ENCODE measurements around the gene GPR65.
A peak's percentile ranks its signal among the peaks of the same experiment; 100 is the strongest.
"Not testable (repeated sequence)": the region's sequence is repeated elsewhere in the genome, so short reads cannot be mapped to it uniquely, and the experiment has no call there.

Gene GPR65

GRCh38 chr14:88004506-88005036, 364 bp upstream of the GPR65 start:
- DNase-seq = no peak

- DNase-seq = peak; percentile 86 to 89
Measured at GRCh38 chr14:88005978-88006851, 1.3 kb downstream of the GPR65 start.

- DNase-seq = peak in 1 of 2 donors; percentile 39
Measured at GRCh38 chr14:88007608-88008007, 2.7 kb downstream of the GPR65 start.

GRCh38 chr14:88008039-88008742, 3.3 kb downstream of the GPR65 start:
- no peak for DNase-seq

GRCh38 chr14:88009486-88009885, 4.6 kb downstream of the GPR65 start:
- no peak for DNase-seq

GRCh38 chr14:88010331-88010730, 5.4 kb downstream of the GPR65 start:
- no peak for DNase-seq

- DNase-seq = no peak
Measured at GRCh38 chr14:88012495-88012894, 7.6 kb downstream of the GPR65 start.

GRCh38 chr14:88013750-88014349, 8.9 kb downstream of the GPR65 start:
- peak; percentile 67 for DNase-seq

- no peak for DNase-seq
Measured at GRCh38 chr14:88016768-88017167, 11.8 kb downstream of the GPR65 start.

- no peak for DNase-seq
Measured at GRCh38 chr14:88017535-88017934, 12.6 kb downstream of the GPR65 start.

- DNase-seq = peak in 1 of 2 donors; percentile 54
Measured at GRCh38 chr14:88023658-88024187, 18.8 kb downstream of the GPR65 start.

GRCh38 chr14:88024252-88025086, 19.5 kb downstream of the GPR65 start:
- not testable (repeated sequence) for DNase-seq

- DNase-seq = no peak
Measured at GRCh38 chr14:88025313-88025712, 20.4 kb downstream of the GPR65 start.

GRCh38 chr14:88026890-88027289, 22.0 kb downstream of the GPR65 start:
- DNase-seq = peak in 1 of 2 donors; percentile 43

- DNase-seq = peak in 1 of 2 donors; percentile 14
Measured at GRCh38 chr14:88029500-88029899, 24.6 kb downstream of the GPR65 start.

- peak in 1 of 2 donors; percentile 27 for DNase-seq
Measured at GRCh38 chr14:88030079-88030478, 25.1 kb downstream of the GPR65 start.

- no peak for DNase-seq
Measured at GRCh38 chr14:88030892-88031291, 26.0 kb downstream of the GPR65 start.

GRCh38 chr14:88032373-88032772, 27.4 kb downstream of the GPR65 start:
- DNase-seq = no peak

- DNase-seq = no peak
Measured at GRCh38 chr14:88034076-88034475, 29.1 kb downstream of the GPR65 start.

GRCh38 chr14:88036422-88036821, 31.5 kb downstream of the GPR65 start:
- no peak for DNase-seq

GRCh38 chr14:88037325-88037724, 32.4 kb downstream of the GPR65 start:
- no peak for DNase-seq

GRCh38 chr14:88039197-88039596, 34.3 kb downstream of the GPR65 start:
- DNase-seq = no peak

All from CD4-positive, alpha-beta T cell treated with Interferon alpha-2 for 1 hour (primary cell).